ENCODE measurements around the gene NTF3.

GRCh38 chr12:5390174-5390799, 41.6 kb upstream of the NTF3 start:
- TF ChIP-seq CTCF (IDR thresholded peaks at IDR 0.05; ENCODE audit: low read depth, low read length) (no peak), EZH2phosphoT487 (IDR thresholded peaks at IDR 0.05; ENCODE audit: low read depth) (no peak)
